ENCODE measurements around the gene KIAA1755.

- TF ChIP-seq CTCF (IDR thresholded peaks at IDR 0.05) (no peak), POLR2A (IDR thresholded peaks at IDR 0.05) (no peak)
Measured at GRCh38 chr20:38162149-38162548, 98.4 kb downstream of the KIAA1755 start.
